OCI-LY1 (cell line): ENCODE measurements around the gene NALCN.

Experiments used
- H2AFZ ChIP-seq: fragments of 200-600 bp; sonication (generic), shearing (Covaris generic); 2 replicates; pipeline ENCODE4 v1.6.0; 2014; ENCODE audit warnings: antibody characterized with exemption, mild to moderate bottlenecking, low read length
- H3F3A ChIP-seq: fragments of 200-600 bp; sonication (generic), shearing (Covaris generic); 2 replicates; pipeline ENCODE4 v1.6.0; 2014; ENCODE audit warnings: mild to moderate bottlenecking, antibody characterized with exemption, low read length, moderate library complexity; ENCODE audit not compliant: insufficient read depth
- H3K27ac ChIP-seq: fragments of 200-600 bp; sonication (generic); 2 replicates; pipeline ENCODE4 v1.5.1; 2014; ENCODE audit warnings: low read length, mixed run types, mild to moderate bottlenecking, low read depth; ENCODE audit not compliant: poor library complexity, severe bottlenecking
- H3K27me3 ChIP-seq: fragments of 200-600 bp; sonication (generic); 2 replicates; pipeline ENCODE4 v1.6.0; 2014; ENCODE audit warnings: antibody characterized with exemption, mild to moderate bottlenecking, low read length, moderate library complexity; ENCODE audit not compliant: insufficient read depth
- H3K36me3 ChIP-seq: fragments of 200-600 bp; sonication (generic); 2 replicates; pipeline ENCODE4 v1.6.1; 2014; ENCODE audit warnings: mild to moderate bottlenecking, antibody characterized with exemption, low read length, moderate library complexity, mixed read lengths; ENCODE audit not compliant: insufficient read depth
- H3K4me1 ChIP-seq: fragments of 200-600 bp; sonication (generic); 2 replicates; pipeline ENCODE4 v1.5.1; 2014; ENCODE audit warnings: mild to moderate bottlenecking, low read length, moderate library complexity; ENCODE audit not compliant: insufficient read depth, severe bottlenecking
- H3K4me2 ChIP-seq: fragments of 200-600 bp; sonication (generic), shearing (Covaris generic); 2 replicates; pipeline ENCODE4 v1.6.1; 2014; ENCODE audit warnings: low read length
- H3K4me3 ChIP-seq: fragments of 200-600 bp; sonication (generic); 2 replicates; pipeline ENCODE4 v1.5.1; 2014; ENCODE audit warnings: low read length, low read depth, mild to moderate bottlenecking, mixed read lengths; ENCODE audit not compliant: poor library complexity, severe bottlenecking
- H3K79me2 ChIP-seq: fragments of 200-600 bp; shearing (Covaris generic); 2 replicates; pipeline ENCODE4 v1.6.1; 2016; ENCODE audit warnings: mixed run types, low read length, mixed read lengths; ENCODE audit not compliant: insufficient read depth
- H3K9ac ChIP-seq: fragments of 200-600 bp; sonication (generic), shearing (Covaris generic); 2 replicates; pipeline ENCODE4 v1.6.1; 2014; ENCODE audit warnings: mild to moderate bottlenecking, low read length, mixed read lengths
- H3K9me2 ChIP-seq: fragments of 200-600 bp; sonication (generic), shearing (Covaris generic); 2 replicates; pipeline ENCODE4 v1.6.1; 2014; ENCODE audit warnings: low read depth, mild to moderate bottlenecking, low read length, mixed read lengths
- H3K9me3 ChIP-seq: fragments of 200-600 bp; shearing (Covaris generic); 2 replicates; pipeline ENCODE4 v1.6.1; 2014; ENCODE audit warnings: low read length, mixed read lengths
- H4K20me1 ChIP-seq: fragments of 200-600 bp; sonication (generic), shearing (Covaris generic); 2 replicates; pipeline ENCODE4 v1.6.0; 2016; ENCODE audit warnings: mild to moderate bottlenecking, low read length; ENCODE audit not compliant: insufficient read depth
- CTCF ChIP-seq: fragments of 200-600 bp; sonication (generic), shearing (Covaris generic); IDR thresholded peaks from 2 replicates; pipeline ENCODE4 v1.5.1; 2017; ENCODE audit warnings: mild to moderate bottlenecking, antibody characterized with exemption, low read length, moderate library complexity, mixed read lengths
- EZH2 ChIP-seq: fragments of 200-600 bp; sonication (generic), shearing (Covaris generic); IDR thresholded peaks from 2 replicates; pipeline ENCODE4 v1.8.0; 2017; ENCODE audit warnings: borderline replicate concordance, mixed run types, mild to moderate bottlenecking, antibody characterized with exemption, low read length, moderate library complexity, mixed read lengths

NALCN gene

GRCh38 chr13:101209206-101209893 is 207.0 kb downstream of the NALCN start:
- Histone ChIP-seq H3K27me3 (no peaks in the 10 kb centered on the region), H3K4me1 (no peaks in the 10 kb centered on the region), H4K20me1 (no peaks in the 10 kb centered on the region), H3K79me2 (no peaks in the 10 kb centered on the region), H3K27ac (no peak overlapping the region), H3K4me2 (no peak overlapping the region), H3K9ac (no peak overlapping the region), H3K9me2 (no peaks in the 10 kb centered on the region), H3K9me3 (no peaks in the 10 kb centered on the region), H3K36me3 (no peaks in the 10 kb centered on the region), H3K4me3 (no peak overlapping the region), H3F3A (no peaks in the 10 kb centered on the region), H2AFZ (no peak overlapping the region)
- TF ChIP-seq EZH2, result no peak
- no peak for TF ChIP-seq CTCF

- TF ChIP-seq EZH2, result no peak
- no peak for TF ChIP-seq CTCF
- H2AFZ ChIP-seq, result no peak overlapping the region
Measured at GRCh38 chr13:101205408-101205807, 210.9 kb downstream of the NALCN start.

GRCh38 chr13:101204270-101205020 is 211.9 kb downstream of the NALCN start:
- H4K20me1 ChIP-seq, result no peaks in the 10 kb centered on the region

More at GRCh38 chr13:101205408-101205807, 210.9 kb downstream of the NALCN start:
- H3K36me3 ChIP-seq, result no peaks in the 10 kb centered on the region
- no peaks in the 10 kb centered on the region for H3F3A ChIP-seq
- no peaks in the 10 kb centered on the region for H3K9me3 ChIP-seq
- no peaks in the 10 kb centered on the region for H4K20me1 ChIP-seq
- no peaks in the 10 kb centered on the region for H3K27me3 ChIP-seq
- H3K4me2 ChIP-seq, result no peak overlapping the region
- no peak overlapping the region for H3K4me3 ChIP-seq
- H3K79me2 ChIP-seq, result no peaks in the 10 kb centered on the region
- no peak overlapping the region for H3K27ac ChIP-seq
- H3K9me2 ChIP-seq, result no peaks in the 10 kb centered on the region
- no peaks in the 10 kb centered on the region for H3K4me1 ChIP-seq
- H3K9ac ChIP-seq, result no peak overlapping the region

More at GRCh38 chr13:101204270-101205020, 211.9 kb downstream of the NALCN start:
- Histone ChIP-seq H3K9ac (no peak overlapping the region), H3K79me2 (no peaks in the 10 kb centered on the region), H3K36me3 (no peaks in the 10 kb centered on the region), H3K9me3 (no peaks in the 10 kb centered on the region), H3K27me3 (no peaks in the 10 kb centered on the region), H3K4me3 (no peak overlapping the region), H2AFZ (no peak overlapping the region), H3K27ac (no peak overlapping the region), H3K4me2 (no peak overlapping the region), H3F3A (no peaks in the 10 kb centered on the region), H3K4me1 (no peaks in the 10 kb centered on the region), H3K9me2 (no peaks in the 10 kb centered on the region)
- TF ChIP-seq CTCF, result no peak
- TF ChIP-seq EZH2, result no peak
